Calu3 (cell line): ENCODE measurements around the gene TPCN2. TPM values are rescaled to one million over a fixed set of nuclear protein-coding genes. Genes with fewer than 3 reads are reported as not detected.

ENCODE experiments used
- BruUV-seq: library from RNA; stranded (reverse); fragments of 400-500 nt; replicated peaks from 2 replicates; lab custom pipeline; 2021; lab: Mats Ljungman, UMichigan
- CTCF ChIA-PET: fragments of 300-600 bp; sonication (Branson Sonifier 250); formaldehyde crosslinking; loops from one replicate; lab custom pipeline; 2022; ENCODE audit warnings: antibody characterized with exemption; lab: Charles Lee
- DNase-seq: peaks from one replicate; pipeline ENCODE4 v3.0.0; 2022
- H3K27ac Mint-ChIP-seq: one replicate; pipeline ENCODE4 v1.8.0; 2022; ENCODE audit warnings: mixed read lengths; ENCODE audit not compliant: unreplicated experiment
- H3K27me3 Mint-ChIP-seq: one replicate; pipeline ENCODE4 v1.8.0; 2022; ENCODE audit warnings: mixed read lengths; ENCODE audit not compliant: unreplicated experiment
- H3K36me3 Mint-ChIP-seq: one replicate; pipeline ENCODE4 v1.8.0; 2022; ENCODE audit warnings: mild to moderate bottlenecking, moderate library complexity, mixed read lengths; ENCODE audit not compliant: insufficient read depth, unreplicated experiment
- H3K4me1 Mint-ChIP-seq: one replicate; pipeline ENCODE4 v1.8.0; 2022; ENCODE audit warnings: mild to moderate bottlenecking, low read depth, mixed read lengths; ENCODE audit not compliant: unreplicated experiment
- H3K4me3 Mint-ChIP-seq: one replicate; pipeline ENCODE4 v1.8.0; 2022; ENCODE audit warnings: mild to moderate bottlenecking, low read depth, moderate library complexity, mixed read lengths; ENCODE audit not compliant: unreplicated experiment
- H3K9me3 Mint-ChIP-seq: one replicate; pipeline ENCODE4 v1.8.0; 2022; ENCODE audit warnings: low read depth, mixed read lengths; ENCODE audit not compliant: unreplicated experiment
- intact Hi-C: fragments of 100-400 bp; cut with micrococcal nuclease; formaldehyde crosslinking; loops from one replicate; pipeline ENCODE4 v1.10.0; 2022; ENCODE audit not compliant: unreplicated experiment
- total RNA-seq: library from RNA; stranded (reverse); gene quantifications from 2 replicates; pipeline ENCODE4 v1.2.3, GENCODE V29; 2022
- TF ChIP-seq, protein P1 (sequence below): fragments of 200-600 bp; IDR thresholded peaks from one replicate; pipeline ENCODE4 v1.8.0; 2022; ENCODE audit warnings: antibody characterized with exemption; ENCODE audit not compliant: unreplicated experiment

Gene TPCN2
- total RNA-seq, 1 experiment from 2014 or later, result 21.9 TPM

DNA sequence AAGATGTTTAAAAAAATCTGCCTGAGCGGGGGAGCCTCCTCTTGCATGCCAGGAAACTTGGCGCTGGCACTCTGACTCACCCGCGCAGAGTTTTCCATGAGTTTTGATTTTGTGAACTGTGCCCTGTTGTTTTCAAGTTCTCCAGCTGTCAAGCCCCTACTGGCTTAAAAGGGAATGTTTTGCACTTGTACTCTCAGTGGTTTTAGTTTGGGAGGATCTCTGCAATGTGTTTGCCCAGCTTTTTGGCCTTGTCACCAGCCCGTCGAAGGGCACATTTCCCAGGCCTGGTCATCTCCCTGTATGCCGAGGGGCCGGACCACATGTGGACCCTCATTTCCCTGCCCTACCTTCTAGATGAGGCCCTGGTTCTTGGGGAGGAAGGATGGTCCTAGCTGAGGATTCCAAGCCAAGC, 47.9 kb upstream of the TPCN2 start:
- no peaks in the 10 kb centered on the region for H3K9me3 Mint-ChIP-seq
- no peaks in the 10 kb centered on the region for H3K4me1 Mint-ChIP-seq
- H3K36me3 Mint-ChIP-seq, result no peaks in the 10 kb centered on the region
- no peak overlapping the region for H3K27ac Mint-ChIP-seq
- peak; percentile 43 for DNase-seq
- TF ChIP-seq, protein P1, sequence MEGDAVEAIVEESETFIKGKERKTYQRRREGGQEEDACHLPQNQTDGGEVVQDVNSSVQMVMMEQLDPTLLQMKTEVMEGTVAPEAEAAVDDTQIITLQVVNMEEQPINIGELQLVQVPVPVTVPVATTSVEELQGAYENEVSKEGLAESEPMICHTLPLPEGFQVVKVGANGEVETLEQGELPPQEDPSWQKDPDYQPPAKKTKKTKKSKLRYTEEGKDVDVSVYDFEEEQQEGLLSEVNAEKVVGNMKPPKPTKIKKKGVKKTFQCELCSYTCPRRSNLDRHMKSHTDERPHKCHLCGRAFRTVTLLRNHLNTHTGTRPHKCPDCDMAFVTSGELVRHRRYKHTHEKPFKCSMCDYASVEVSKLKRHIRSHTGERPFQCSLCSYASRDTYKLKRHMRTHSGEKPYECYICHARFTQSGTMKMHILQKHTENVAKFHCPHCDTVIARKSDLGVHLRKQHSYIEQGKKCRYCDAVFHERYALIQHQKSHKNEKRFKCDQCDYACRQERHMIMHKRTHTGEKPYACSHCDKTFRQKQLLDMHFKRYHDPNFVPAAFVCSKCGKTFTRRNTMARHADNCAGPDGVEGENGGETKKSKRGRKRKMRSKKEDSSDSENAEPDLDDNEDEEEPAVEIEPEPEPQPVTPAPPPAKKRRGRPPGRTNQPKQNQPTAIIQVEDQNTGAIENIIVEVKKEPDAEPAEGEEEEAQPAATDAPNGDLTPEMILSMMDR, result peak; percentile 29
- no peak overlapping the region for H3K4me3 Mint-ChIP-seq
- BruUV-seq, result no TSS peak
- CTCF ChIA-PET, result no interaction called here
- peaks cover 37% of the 10 kb centered on the region for H3K27me3 Mint-ChIP-seq
- intact Hi-C loops, result no loop called here

DNA sequence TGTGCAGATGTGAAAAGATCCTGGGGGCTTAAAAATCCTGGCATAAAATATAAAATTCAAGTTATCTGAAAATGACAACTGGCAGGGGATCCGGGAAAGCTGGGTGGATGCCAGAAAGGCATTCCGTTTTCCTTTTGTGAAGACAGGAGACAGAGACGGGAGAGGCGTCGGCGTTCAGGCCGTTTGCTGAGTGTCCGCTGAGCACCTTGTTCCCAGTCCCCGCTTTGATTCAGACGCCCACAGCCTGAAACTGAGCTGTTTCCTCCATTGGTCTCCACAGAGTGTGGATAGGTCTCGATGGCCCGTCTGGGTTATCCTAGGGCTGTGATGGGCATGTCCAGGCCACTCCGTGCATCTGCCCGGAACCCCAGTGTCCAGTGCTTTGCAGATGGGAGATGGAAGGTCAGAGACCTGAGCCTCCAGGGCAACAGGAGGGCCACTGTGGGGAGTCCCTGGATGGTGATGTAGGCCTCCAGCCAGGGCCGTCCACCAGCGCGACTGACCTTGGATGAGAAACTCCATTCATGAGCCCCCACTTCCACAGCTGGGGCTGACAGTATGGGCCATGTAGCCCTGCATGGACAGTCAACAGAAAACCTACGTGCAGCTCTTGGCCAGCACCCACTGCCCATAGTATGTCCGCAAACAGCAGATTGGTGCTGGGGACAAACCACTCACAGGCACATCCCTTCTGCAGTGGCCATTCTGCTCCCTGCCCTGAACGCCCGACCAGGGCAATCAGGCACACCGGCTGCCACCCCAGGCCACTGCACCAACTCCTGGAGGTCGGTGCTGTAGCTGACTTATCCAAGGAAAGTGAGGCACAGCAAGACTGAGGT, 47.3 kb upstream of the TPCN2 start:
- Mint-ChIP-seq H3K27ac (no peak overlapping the region), H3K36me3 (no peaks in the 10 kb centered on the region), H3K27me3 (peaks cover 37% of the 10 kb centered on the region), H3K4me1 (no peaks in the 10 kb centered on the region), H3K9me3 (no peaks in the 10 kb centered on the region), H3K4me3 (no peak overlapping the region)
- TF ChIP-seq, protein P1, result no peak
- DNase-seq, result no peak
- intact Hi-C loops, result no loop called here
- no TSS peak for BruUV-seq
- CTCF ChIA-PET, result interaction anchor here (0.7 kb wide), 1 partner anchor 178 kb away, joined by 4 read pairs; no protein-coding TSS in a partner anchor

DNA sequence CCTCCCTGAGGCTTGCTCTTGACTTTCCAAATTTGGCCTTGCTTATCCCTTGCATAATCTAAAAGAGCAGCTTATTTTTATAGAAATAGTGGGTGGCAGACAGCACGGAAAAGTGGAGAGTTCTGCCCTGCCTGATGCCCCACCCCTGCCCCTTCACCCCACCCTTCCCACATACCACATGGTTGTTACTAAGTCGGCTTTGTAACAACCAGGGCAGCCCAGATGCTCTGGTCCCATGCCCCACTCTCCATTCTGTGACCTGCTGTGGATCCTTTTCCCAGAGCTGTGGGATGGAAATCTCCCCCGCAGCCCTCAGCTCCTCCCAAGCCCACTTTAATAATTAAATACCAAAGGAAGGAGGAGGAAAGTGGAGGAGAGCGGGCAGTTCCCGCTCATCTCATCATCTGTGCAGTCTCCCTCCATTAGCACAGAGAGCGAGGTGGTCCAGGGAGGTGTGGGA, 46.6 kb upstream of the TPCN2 start:
- H3K4me3 Mint-ChIP-seq, result no peak overlapping the region
- no peaks in the 10 kb centered on the region for H3K36me3 Mint-ChIP-seq
- TF ChIP-seq, protein P1, result no peak
- no peak for DNase-seq
- BruUV-seq, result no TSS peak
- no peaks in the 10 kb centered on the region for H3K4me1 Mint-ChIP-seq
- no peaks in the 10 kb centered on the region for H3K9me3 Mint-ChIP-seq
- peaks cover 37% of the 10 kb centered on the region for H3K27me3 Mint-ChIP-seq
- H3K27ac Mint-ChIP-seq, result no peak overlapping the region
- CTCF ChIA-PET, result interaction anchor here (0.7 to 1.6 kb wide), 2 partner anchors 9 to 878 kb away, joined by 3 to 7 read pairs; no protein-coding TSS in a partner anchor
- intact Hi-C loops, result no loop called here

DNA sequence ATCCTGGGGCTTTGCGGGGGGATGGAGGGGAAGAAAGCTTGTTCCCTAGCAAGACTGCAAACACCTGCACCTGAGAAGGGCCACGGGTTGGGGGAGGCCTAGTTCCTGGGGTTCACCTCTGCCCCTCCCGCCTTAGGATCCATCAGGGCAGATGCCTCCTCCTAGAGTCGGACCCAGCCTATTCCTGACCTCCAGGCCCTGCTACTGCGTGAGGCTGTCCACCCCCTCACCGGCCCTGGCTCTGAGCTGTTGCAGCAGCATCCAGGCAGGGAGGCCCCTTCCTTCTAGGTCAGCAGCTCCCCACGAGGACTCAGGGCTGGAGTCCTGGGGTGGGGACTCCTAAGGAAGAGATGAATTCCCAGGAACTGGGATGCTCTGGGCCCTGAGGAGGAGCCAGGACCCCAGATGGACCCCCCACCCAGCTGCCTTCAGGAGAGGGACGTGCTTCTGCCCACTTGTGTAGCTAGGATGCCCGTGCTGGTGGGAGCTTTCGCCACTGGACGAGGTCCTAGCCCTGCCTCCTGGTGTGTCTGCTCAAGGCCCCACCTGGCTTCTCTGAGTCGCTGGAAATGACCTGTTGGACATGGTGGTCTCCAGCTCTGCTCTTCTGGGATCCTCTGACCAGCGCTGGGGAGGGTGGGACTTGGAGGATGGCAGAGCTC, 46.0 kb upstream of the TPCN2 start:
- H3K9me3 Mint-ChIP-seq, result no peaks in the 10 kb centered on the region
- H3K27me3 Mint-ChIP-seq, result peaks cover 37% of the 10 kb centered on the region
- intact Hi-C loops, result no loop called here
- no peaks in the 10 kb centered on the region for H3K36me3 Mint-ChIP-seq
- TF ChIP-seq, protein P1, result no peak
- no peak overlapping the region for H3K27ac Mint-ChIP-seq
- H3K4me1 Mint-ChIP-seq, result peaks cover 5% of the 10 kb centered on the region
- no peak for DNase-seq
- CTCF ChIA-PET, result interaction anchor here (0.7 to 1.6 kb wide), 2 partner anchors 8 to 878 kb away, joined by 3 to 7 read pairs; no protein-coding TSS in a partner anchor
- no TSS peak for BruUV-seq
- no peak overlapping the region for H3K4me3 Mint-ChIP-seq
